Smooth muscle cell (in vitro differentiated cells): ENCODE results near the gene PPP1R12B. TPM values are rescaled to one million over a fixed set of nuclear protein-coding genes. Genes with fewer than 3 reads are reported as not detected.
A peak's percentile ranks its signal among the peaks of the same experiment; 100 is the strongest.
"Not testable (repeated sequence)": the region's sequence is repeated elsewhere in the genome, so short reads cannot be mapped to it uniquely, and the experiment has no call there.

Experiments
- DNase-seq: peaks from one replicate; lab custom pipeline; 2025; ENCODE audit not compliant: unreplicated experiment; lab: John Stamatoyannopoulos, UW
- H2AFZ ChIP-seq: fragments of 200-600 bp; sonication (generic); 2 replicates; pipeline ENCODE4 v1.6.0; 2016; ENCODE audit warnings: antibody characterized with exemption, low read depth, mild to moderate bottlenecking
- H3F3A ChIP-seq: fragments of 200-600 bp; sonication (generic); 2 replicates; pipeline ENCODE4 v1.6.0; 2017; ENCODE audit warnings: antibody characterized with exemption, low read depth
- H3K27ac ChIP-seq: fragments of 200-600 bp; sonication (generic); 2 replicates; pipeline ENCODE4 v1.5.1; 2016; ENCODE audit warnings: low read depth, mild to moderate bottlenecking
- H3K27me3 ChIP-seq: fragments of 200-600 bp; sonication (generic); 2 replicates; pipeline ENCODE4 v1.6.1; 2016; ENCODE audit warnings: low read depth, mild to moderate bottlenecking
- H3K36me3 ChIP-seq: fragments of 200-600 bp; sonication (generic); 2 replicates; pipeline ENCODE4 v1.5.1; 2016; ENCODE audit warnings: low read depth
- H3K4me1 ChIP-seq: fragments of 200-600 bp; sonication (generic); 2 replicates; pipeline ENCODE4 v1.5.1; 2016; ENCODE audit warnings: low read depth
- H3K4me2 ChIP-seq: fragments of 200-600 bp; sonication (generic); 2 replicates; pipeline ENCODE4 v1.6.0; 2016; ENCODE audit warnings: mild to moderate bottlenecking
- H3K4me3 ChIP-seq: fragments of 200-600 bp; sonication (generic); 2 replicates; pipeline ENCODE4 v1.5.1; 2016; ENCODE audit warnings: mild to moderate bottlenecking
- H3K79me2 ChIP-seq: fragments of 200-600 bp; sonication (generic); 2 replicates; pipeline ENCODE4 v1.6.0; 2016; ENCODE audit warnings: low read depth, mild to moderate bottlenecking
- H3K9ac ChIP-seq: fragments of 200-600 bp; sonication (generic); 2 replicates; pipeline ENCODE4 v1.6.0; 2016; ENCODE audit warnings: low read depth
- H3K9me3 ChIP-seq: fragments of 200-600 bp; sonication (generic); replicated peaks from 2 replicates; pipeline ENCODE4 v1.5.1; 2016; ENCODE audit warnings: low read depth
- H4K20me1 ChIP-seq: fragments of 200-600 bp; sonication (generic); 2 replicates; pipeline ENCODE4 v1.6.0; 2016; ENCODE audit warnings: low read depth
- whole genome bisulfite sequencing: methylation state at CpG from one replicate; pipeline ENCODE4 v1.1.7; 2016; ENCODE audit warnings: low lambda C conversion rate; 5-methylcytosine and 5-hydroxymethylcytosine counted together
- polyA plus RNA-seq: library from polyadenylated mRNA; unstranded; fragments of >200 nt; fragmentation: Nextera tagmentation; extraction: Ambion mirVana; gene quantifications from 2 replicates; pipeline ENCODE4 v1.2.1, GENCODE V29; 2016
- total RNA-seq: library from RNA; depleted of rRNA; stranded (reverse); fragments of >200 nt; gene quantifications from 2 replicates; pipeline ENCODE4 v1.2.3, GENCODE V29; 2014
- TF ChIP-seq, protein P1 (sequence below): fragments of 200-600 bp; sonication (generic); IDR thresholded peaks from 2 replicates; pipeline ENCODE4 v1.5.1; 2017; ENCODE audit warnings: borderline replicate concordance, mild to moderate bottlenecking, antibody characterized with exemption; ENCODE audit not compliant: insufficient read depth, poor library complexity, severe bottlenecking

The PPP1R12B gene
- total and polyA plus RNA-seq, 2 experiments from 2014 or later = 2.8 to 6.7 TPM

DNA sequence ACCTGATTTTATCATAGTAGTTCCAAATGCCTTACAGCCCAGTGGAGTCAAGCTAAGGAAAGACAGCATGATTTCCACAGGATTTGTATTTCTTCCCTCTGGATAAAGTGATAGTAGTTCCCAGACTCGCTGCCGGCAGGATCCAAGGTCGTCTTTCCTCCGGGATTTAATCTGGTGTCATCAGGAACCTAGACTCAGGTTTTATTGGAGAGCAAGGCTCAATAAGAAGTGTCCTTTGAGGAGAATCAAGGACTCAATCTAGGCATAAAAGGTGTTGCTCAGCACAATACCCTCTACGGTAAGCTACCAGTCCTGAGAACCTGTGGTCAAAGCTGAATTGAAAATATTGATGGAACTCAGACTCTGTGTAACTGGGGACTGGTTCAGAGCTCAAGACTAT is 191.1 kb downstream of the PPP1R12B start:
- not testable (repeated sequence) for H3F3A ChIP-seq, H2AFZ ChIP-seq, H4K20me1 ChIP-seq, H3K27me3 ChIP-seq, H3K4me1 ChIP-seq, H3K79me2 ChIP-seq, DNase-seq, H3K36me3 ChIP-seq, H3K9me3 ChIP-seq
- H3K4me2 ChIP-seq = peak overlapping the region; percentile 89
- peak overlapping the region; percentile 41 for H3K9ac ChIP-seq
- 25% methylated on average over 5 of the region's 5 CpGs for WGBS
- peak overlapping the region; percentile 84 for H3K27ac ChIP-seq
- peak overlapping the region; percentile 42 for H3K4me3 ChIP-seq

DNA sequence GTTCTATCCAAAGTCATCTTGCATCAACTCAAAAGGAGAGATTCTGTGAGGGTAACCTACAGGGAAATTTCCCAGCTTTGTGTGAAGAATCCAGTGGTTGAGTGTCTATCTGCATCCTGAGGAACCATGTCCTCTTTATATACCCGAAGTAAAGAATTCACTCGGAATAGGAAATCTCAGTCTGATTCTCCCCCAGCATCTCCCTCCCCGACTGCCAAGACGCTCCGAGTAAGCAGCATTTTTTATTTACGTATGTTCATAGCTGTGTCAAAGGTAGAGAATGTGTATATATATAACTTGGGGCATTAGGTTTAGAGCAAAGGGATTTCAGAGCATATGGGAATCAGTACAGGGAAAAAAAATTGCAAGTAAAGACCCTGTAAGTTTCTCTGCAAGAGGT is 191.5 kb downstream of the PPP1R12B start:
- Histone ChIP-seq H3K9me3 (no peaks in the 10 kb centered on the region), H3K4me1 (peaks cover 10% of the 10 kb centered on the region), H3K4me3 (peak overlapping the region; percentile 42), H4K20me1 (no peaks in the 10 kb centered on the region), H3K9ac (peak overlapping the region; percentile 41), H3F3A (peaks cover 8% of the 10 kb centered on the region), H3K79me2 (no peaks in the 10 kb centered on the region), H2AFZ (no peak overlapping the region), H3K27ac (peak overlapping the region; percentile 84), H3K4me2 (peak overlapping the region; percentile 89), H3K27me3 (no peaks in the 10 kb centered on the region), H3K36me3 (no peaks in the 10 kb centered on the region)
- no peak for DNase-seq
- TF ChIP-seq, protein P1, sequence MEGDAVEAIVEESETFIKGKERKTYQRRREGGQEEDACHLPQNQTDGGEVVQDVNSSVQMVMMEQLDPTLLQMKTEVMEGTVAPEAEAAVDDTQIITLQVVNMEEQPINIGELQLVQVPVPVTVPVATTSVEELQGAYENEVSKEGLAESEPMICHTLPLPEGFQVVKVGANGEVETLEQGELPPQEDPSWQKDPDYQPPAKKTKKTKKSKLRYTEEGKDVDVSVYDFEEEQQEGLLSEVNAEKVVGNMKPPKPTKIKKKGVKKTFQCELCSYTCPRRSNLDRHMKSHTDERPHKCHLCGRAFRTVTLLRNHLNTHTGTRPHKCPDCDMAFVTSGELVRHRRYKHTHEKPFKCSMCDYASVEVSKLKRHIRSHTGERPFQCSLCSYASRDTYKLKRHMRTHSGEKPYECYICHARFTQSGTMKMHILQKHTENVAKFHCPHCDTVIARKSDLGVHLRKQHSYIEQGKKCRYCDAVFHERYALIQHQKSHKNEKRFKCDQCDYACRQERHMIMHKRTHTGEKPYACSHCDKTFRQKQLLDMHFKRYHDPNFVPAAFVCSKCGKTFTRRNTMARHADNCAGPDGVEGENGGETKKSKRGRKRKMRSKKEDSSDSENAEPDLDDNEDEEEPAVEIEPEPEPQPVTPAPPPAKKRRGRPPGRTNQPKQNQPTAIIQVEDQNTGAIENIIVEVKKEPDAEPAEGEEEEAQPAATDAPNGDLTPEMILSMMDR = no peak
- WGBS = 35% methylated on average over 6 of the region's 6 CpGs

DNA sequence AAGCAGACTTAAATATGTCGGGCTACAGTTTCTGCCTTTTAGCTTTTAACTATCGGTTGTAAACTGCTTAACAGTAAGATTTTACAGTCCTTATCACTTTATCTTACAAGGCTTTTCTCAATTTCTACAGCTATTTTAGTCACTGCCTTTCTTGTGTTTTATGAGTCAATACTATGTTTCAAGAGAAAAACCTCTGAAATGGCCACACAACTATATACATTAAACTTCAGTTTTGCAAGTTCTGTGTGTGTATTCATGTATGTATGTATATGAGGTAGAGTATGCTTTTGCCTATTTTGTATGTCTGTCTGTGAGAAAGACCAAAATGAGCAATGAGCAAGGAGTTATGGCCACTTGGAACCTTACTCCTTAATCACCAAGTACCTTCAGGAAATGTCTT is 191.9 kb downstream of the PPP1R12B start:
- H3K9me3 ChIP-seq = no peaks in the 10 kb centered on the region
- no peaks in the 10 kb centered on the region for H3K79me2 ChIP-seq
- peak overlapping the region; percentile 89 for H3K4me2 ChIP-seq
- peaks cover 8% of the 10 kb centered on the region for H3F3A ChIP-seq
- H3K4me3 ChIP-seq = peak overlapping the region; percentile 42
- no peaks in the 10 kb centered on the region for H4K20me1 ChIP-seq
- no peaks in the 10 kb centered on the region for H3K36me3 ChIP-seq
- no peak overlapping the region for H2AFZ ChIP-seq
- DNase-seq = no peak
- peaks cover 10% of the 10 kb centered on the region for H3K4me1 ChIP-seq
- H3K27ac ChIP-seq = peak overlapping the region; percentile 84
- 5% methylated on average over 2 of the region's 2 CpGs for WGBS
- H3K27me3 ChIP-seq = no peaks in the 10 kb centered on the region
- no peak overlapping the region for H3K9ac ChIP-seq
- TF ChIP-seq, protein P1 = no peak

DNA sequence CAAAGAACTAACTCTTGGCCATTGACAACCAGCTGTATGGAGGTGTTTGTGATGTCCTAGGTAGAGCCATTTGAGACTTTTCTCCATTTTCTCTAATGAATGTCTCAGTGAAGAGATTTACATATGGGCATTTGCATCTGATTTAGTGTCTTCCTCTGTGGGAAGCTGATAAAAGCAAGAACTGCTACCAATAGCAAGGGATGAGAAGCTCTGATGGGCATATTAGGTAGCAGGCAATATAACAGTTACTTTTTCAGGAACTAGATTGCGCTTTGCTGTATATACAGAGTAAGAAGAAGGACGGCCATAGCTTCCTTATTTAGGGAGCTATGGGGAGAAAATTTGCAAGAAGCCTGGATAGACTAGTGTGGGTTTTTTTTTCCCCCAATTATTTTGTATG is 192.4 kb downstream of the PPP1R12B start:
- H3K9me3 ChIP-seq, H3F3A ChIP-seq, H4K20me1 ChIP-seq, H3K4me1 ChIP-seq, H2AFZ ChIP-seq, H3K79me2 ChIP-seq, H3K36me3 ChIP-seq, H3K27me3 ChIP-seq, H3K9ac ChIP-seq, DNase-seq: not testable (repeated sequence)
- Histone ChIP-seq H3K27ac (peak overlapping the region; percentile 84), H3K4me3 (peak overlapping the region; percentile 42), H3K4me2 (peak overlapping the region; percentile 89)
- 91% methylated on average over 2 of the region's 2 CpGs for WGBS

DNA sequence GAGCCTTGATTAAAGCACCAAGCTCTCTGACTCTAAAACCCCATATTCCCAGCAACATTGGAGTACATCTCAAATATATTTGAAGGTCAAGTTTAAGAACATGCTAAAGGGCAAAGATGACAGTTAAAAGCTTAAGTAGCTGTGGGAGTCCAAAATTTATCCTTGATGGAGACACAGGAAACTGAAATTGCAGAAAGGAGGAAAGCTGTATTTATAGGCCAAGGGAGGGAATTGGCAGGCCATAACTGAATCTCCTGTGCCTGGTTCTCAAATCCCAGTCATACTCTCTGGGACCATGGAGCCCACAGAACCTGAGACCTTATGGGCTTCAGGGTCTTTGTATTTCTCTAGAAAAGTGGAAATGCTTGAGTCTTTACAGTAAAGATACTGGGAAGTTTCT is 193.9 kb downstream of the PPP1R12B start:
- H3K9ac ChIP-seq, H3K9me3 ChIP-seq, H4K20me1 ChIP-seq, H3K79me2 ChIP-seq, H3K27me3 ChIP-seq, DNase-seq, H3K4me2 ChIP-seq, H3K4me3 ChIP-seq, H2AFZ ChIP-seq, H3K4me1 ChIP-seq, H3K36me3 ChIP-seq, H3K27ac ChIP-seq: not testable (repeated sequence)
- peaks cover 12% of the 10 kb centered on the region for H3F3A ChIP-seq

DNA sequence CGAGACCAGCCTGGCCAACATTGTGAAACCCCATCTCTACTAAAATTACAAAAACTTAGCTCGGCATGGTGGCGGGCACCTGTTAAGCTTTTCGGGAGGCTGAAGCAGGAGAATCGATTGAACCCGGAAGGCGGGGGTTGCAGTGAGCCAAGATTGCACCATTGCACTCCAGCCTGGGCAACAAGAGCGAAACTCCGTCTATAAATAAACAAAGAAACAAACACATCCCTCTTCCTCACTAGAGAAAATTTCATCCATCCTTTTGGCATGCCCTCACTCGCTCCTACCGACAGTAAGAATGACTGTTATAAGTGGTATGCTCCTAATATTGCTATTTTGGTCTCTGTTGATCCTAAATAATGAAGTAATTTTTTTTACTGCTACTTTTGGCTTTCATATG is 195.0 kb downstream of the PPP1R12B start:
- H3K9ac ChIP-seq, H3K4me1 ChIP-seq, H2AFZ ChIP-seq, H3K79me2 ChIP-seq, DNase-seq, H3K27ac ChIP-seq, H3K4me2 ChIP-seq, H3K4me3 ChIP-seq, H3K9me3 ChIP-seq, H4K20me1 ChIP-seq, H3K36me3 ChIP-seq, H3K27me3 ChIP-seq: not testable (repeated sequence)
- peaks cover 12% of the 10 kb centered on the region for H3F3A ChIP-seq
- whole genome bisulfite sequencing = 82% methylated on average over 11 of the region's 11 CpGs

DNA sequence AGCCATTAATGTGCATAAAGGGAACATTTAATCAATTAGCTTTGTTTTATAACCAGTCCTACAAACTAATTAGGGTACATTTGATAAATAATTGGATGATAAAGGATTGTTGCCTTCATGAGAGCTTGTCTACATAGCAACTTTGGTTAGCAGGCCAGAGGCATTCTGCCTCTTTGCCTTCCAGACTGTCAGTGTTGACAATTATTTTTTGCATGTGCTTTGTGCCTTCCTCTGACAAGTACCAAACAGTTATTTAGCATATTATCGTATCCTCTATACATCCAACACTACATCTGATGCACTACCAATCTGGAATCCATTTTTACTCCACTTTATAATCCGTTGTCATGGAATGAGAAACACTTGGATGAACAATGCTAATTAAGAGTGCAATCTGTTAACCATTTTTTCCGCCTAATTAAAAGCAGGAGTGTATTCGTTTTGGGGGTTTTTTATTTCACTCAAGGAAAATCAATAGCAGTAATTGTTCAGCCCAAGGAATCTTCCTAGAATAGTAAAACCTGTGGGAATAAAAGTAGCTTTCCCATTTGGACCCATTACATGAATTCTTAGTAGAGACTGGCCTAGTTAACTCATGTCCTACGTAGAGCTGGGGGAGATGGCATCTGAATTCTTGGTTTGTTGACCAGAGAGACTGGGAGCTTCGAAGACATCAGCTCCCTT is 196.4 kb downstream of the PPP1R12B start:
- H3F3A ChIP-seq, DNase-seq, H3K27me3 ChIP-seq, H3K27ac ChIP-seq, H4K20me1 ChIP-seq, H3K36me3 ChIP-seq, H2AFZ ChIP-seq, H3K4me2 ChIP-seq, H3K9ac ChIP-seq, H3K9me3 ChIP-seq, H3K79me2 ChIP-seq, H3K4me1 ChIP-seq, H3K4me3 ChIP-seq: not testable (repeated sequence)
- WGBS = 93% methylated on average over 6 of the region's 6 CpGs
